GM19193 (cell line): ENCODE results near the gene OR2H2.

Source experiments
- POLR2A ChIP-seq: IDR thresholded peaks from 4 replicates; pipeline ENCODE4 v1.6.1; 2011; ENCODE audit not compliant: insufficient read depth, insufficient read length; ENCODE audit errors: extremely low read depth

Gene OR2H2

GRCh38 chr6:29633534-29633905 lies 48.6 kb downstream of the OR2H2 start:
- TF ChIP-seq POLR2A = no peak

- TF ChIP-seq POLR2A = no peak
Observed at GRCh38 chr6:29637247-29637646, 52.3 kb downstream of the OR2H2 start.
